H1 (cell line): Measurements from ENCODE around the gene LRRC61. TPM values are rescaled to one million over a fixed set of nuclear protein-coding genes. Genes with fewer than 3 reads are reported as not detected.

ENCODE experiments used
- BACH1 ChIP-seq: IDR thresholded peaks from 2 replicates; pipeline ENCODE4 v1.6.1; 2012; ENCODE audit warnings: low read length, improper control_type of control experiment
- BCL11A ChIP-seq, 2 experiments: IDR thresholded peaks; one replicate each; pipeline ENCODE4 v1.6.1; 2011; ENCODE audit warnings: low read depth in 2 of 2, low read length in 2 of 2, mild to moderate bottlenecking in 2 of 2
- CBX8 ChIP-seq: fragments of 300-800, 300-1000 bp; sonication (generic); IDR thresholded peaks from 2 replicates; pipeline ENCODE4 v1.7.1; 2016; ENCODE audit warnings: low read depth, low read length, borderline replicate concordance
- CHD1 ChIP-seq: IDR thresholded peaks from 2 replicates; pipeline ENCODE4 v1.6.1; 2012; ENCODE audit warnings: low read depth, low read length, improper control_type of control experiment
- EP300 ChIP-seq, 2 experiments: IDR thresholded peaks; 1 replicate in 1 of 2; 2 replicates in 1 of 2; pipeline ENCODE4 v1.6.1; 2011 to 2012; ENCODE audit warnings: low read depth in 2 of 2, low read length in 2 of 2, mild to moderate bottlenecking in 2 of 2, borderline replicate concordance in 1 of 2, inconsistent platforms in 1 of 2, moderate library complexity in 1 of 2
- GABPA ChIP-seq: IDR thresholded peaks from 2 replicates; pipeline ENCODE4 v1.6.1; 2011; ENCODE audit warnings: mild to moderate bottlenecking, low read length, moderate library complexity, borderline replicate concordance; ENCODE audit not compliant: insufficient read depth
- NRF1 ChIP-seq: IDR thresholded peaks from 2 replicates; pipeline ENCODE4 v1.6.1; 2011; ENCODE audit warnings: mild to moderate bottlenecking, low read depth, low read length, improper control_type of control experiment
- POLR2AphosphoS5 ChIP-seq: IDR thresholded peaks from 2 replicates; pipeline ENCODE4 v1.6.1; 2011; ENCODE audit warnings: low read depth, low read length
- RXRA ChIP-seq: IDR thresholded peaks from 2 replicates; pipeline ENCODE4 v1.6.1; 2011; ENCODE audit warnings: low read depth, mild to moderate bottlenecking, low read length, moderate library complexity; ENCODE audit not compliant: insufficient read depth
- SAP30 ChIP-seq: fragments of 300-600 bp; sonication (generic); IDR thresholded peaks from 2 replicates; pipeline ENCODE4 v1.7.1; 2012; ENCODE audit warnings: low read length, moderate library complexity, mild to moderate bottlenecking, inconsistent platforms; ENCODE audit not compliant: insufficient read depth, insufficient replicate concordance
- TAF7 ChIP-seq: optimal IDR thresholded peaks from 2 replicates; pipeline ENCODE3; 2011; ENCODE audit warnings: low read depth, mild to moderate bottlenecking, inconsistent platforms, low read length, moderate library complexity, borderline replicate concordance
- polyA plus RNA-seq, 7 experiments: library from polyadenylated mRNA; depleted of rRNA in 3 of 7; stranded (reverse) in 5 of 7; unstranded in 2 of 7; fragments of >200 nt in 5 of 7; fragments of 200-250 nt in 2 of 7; gene quantifications; 1 replicate in 5 of 7; 2 replicates in 1 of 7; 4 replicates in 1 of 7; pipeline versions ENCODE4 v1.2.1 to v1.2.3, GENCODE V29; 2011 to 2013; ENCODE audit warnings: missing spikeins in 2 of 7, mixed read lengths in 2 of 7
- total RNA-seq: library from RNA; stranded (reverse); fragmentation: NEBNext Ultra II Directional; extraction: Animal tissue kit (Norgen Biotek cat#: 25700); gene quantifications from 2 replicates; pipeline ENCODE4 v1.2.1, GENCODE V29; 2021
- TF ChIP-seq, protein P1 (sequence below): fragments of 300-600 bp; sonication (generic); IDR thresholded peaks from 2 replicates; pipeline ENCODE4 v1.7.1; 2012; ENCODE audit warnings: low read length, moderate library complexity, mild to moderate bottlenecking, inconsistent platforms; ENCODE audit not compliant: insufficient replicate concordance

The LRRC61 gene
- total and polyA plus RNA-seq, 2 of the 8 experiments (the other 6 are each of a cell fraction or from before 2014, with no cell fraction given) = 0.73 to 44.8 TPM

DNA sequence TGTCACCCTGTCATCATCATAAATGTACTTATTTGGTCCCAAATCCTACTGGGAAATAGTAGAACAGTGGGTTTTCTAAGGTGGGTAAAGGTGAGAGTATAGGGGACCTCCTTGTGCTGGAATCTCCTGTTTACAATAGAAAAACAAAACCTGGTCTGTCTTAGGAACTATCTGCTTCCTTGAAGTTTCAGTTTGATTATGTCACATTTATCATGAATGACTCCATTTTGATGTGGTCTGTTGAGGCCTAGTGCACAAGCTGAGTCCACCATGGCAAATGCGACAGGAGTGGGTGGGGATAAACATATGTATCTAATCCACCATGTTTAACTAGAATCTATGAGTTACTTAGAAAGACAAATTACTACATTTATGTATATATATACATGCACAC lies 32.5 kb downstream of the LRRC61 start (continued):
- TF ChIP-seq, protein P1, sequence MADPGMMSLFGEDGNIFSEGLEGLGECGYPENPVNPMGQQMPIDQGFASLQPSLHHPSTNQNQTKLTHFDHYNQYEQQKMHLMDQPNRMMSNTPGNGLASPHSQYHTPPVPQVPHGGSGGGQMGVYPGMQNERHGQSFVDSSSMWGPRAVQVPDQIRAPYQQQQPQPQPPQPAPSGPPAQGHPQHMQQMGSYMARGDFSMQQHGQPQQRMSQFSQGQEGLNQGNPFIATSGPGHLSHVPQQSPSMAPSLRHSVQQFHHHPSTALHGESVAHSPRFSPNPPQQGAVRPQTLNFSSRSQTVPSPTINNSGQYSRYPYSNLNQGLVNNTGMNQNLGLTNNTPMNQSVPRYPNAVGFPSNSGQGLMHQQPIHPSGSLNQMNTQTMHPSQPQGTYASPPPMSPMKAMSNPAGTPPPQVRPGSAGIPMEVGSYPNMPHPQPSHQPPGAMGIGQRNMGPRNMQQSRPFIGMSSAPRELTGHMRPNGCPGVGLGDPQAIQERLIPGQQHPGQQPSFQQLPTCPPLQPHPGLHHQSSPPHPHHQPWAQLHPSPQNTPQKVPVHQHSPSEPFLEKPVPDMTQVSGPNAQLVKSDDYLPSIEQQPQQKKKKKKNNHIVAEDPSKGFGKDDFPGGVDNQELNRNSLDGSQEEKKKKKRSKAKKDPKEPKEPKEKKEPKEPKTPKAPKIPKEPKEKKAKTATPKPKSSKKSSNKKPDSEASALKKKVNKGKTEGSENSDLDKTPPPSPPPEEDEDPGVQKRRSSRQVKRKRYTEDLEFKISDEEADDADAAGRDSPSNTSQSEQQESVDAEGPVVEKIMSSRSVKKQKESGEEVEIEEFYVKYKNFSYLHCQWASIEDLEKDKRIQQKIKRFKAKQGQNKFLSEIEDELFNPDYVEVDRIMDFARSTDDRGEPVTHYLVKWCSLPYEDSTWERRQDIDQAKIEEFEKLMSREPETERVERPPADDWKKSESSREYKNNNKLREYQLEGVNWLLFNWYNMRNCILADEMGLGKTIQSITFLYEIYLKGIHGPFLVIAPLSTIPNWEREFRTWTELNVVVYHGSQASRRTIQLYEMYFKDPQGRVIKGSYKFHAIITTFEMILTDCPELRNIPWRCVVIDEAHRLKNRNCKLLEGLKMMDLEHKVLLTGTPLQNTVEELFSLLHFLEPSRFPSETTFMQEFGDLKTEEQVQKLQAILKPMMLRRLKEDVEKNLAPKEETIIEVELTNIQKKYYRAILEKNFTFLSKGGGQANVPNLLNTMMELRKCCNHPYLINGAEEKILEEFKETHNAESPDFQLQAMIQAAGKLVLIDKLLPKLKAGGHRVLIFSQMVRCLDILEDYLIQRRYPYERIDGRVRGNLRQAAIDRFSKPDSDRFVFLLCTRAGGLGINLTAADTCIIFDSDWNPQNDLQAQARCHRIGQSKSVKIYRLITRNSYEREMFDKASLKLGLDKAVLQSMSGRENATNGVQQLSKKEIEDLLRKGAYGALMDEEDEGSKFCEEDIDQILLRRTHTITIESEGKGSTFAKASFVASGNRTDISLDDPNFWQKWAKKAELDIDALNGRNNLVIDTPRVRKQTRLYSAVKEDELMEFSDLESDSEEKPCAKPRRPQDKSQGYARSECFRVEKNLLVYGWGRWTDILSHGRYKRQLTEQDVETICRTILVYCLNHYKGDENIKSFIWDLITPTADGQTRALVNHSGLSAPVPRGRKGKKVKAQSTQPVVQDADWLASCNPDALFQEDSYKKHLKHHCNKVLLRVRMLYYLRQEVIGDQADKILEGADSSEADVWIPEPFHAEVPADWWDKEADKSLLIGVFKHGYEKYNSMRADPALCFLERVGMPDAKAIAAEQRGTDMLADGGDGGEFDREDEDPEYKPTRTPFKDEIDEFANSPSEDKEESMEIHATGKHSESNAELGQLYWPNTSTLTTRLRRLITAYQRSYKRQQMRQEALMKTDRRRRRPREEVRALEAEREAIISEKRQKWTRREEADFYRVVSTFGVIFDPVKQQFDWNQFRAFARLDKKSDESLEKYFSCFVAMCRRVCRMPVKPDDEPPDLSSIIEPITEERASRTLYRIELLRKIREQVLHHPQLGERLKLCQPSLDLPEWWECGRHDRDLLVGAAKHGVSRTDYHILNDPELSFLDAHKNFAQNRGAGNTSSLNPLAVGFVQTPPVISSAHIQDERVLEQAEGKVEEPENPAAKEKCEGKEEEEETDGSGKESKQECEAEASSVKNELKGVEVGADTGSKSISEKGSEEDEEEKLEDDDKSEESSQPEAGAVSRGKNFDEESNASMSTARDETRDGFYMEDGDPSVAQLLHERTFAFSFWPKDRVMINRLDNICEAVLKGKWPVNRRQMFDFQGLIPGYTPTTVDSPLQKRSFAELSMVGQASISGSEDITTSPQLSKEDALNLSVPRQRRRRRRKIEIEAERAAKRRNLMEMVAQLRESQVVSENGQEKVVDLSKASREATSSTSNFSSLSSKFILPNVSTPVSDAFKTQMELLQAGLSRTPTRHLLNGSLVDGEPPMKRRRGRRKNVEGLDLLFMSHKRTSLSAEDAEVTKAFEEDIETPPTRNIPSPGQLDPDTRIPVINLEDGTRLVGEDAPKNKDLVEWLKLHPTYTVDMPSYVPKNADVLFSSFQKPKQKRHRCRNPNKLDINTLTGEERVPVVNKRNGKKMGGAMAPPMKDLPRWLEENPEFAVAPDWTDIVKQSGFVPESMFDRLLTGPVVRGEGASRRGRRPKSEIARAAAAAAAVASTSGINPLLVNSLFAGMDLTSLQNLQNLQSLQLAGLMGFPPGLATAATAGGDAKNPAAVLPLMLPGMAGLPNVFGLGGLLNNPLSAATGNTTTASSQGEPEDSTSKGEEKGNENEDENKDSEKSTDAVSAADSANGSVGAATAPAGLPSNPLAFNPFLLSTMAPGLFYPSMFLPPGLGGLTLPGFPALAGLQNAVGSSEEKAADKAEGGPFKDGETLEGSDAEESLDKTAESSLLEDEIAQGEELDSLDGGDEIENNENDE = no peak
- no peak for TF ChIP-seq BACH1
- TF ChIP-seq EP300 (IDR thresholded peaks at IDR 0.05; ENCODE audit: borderline replicate concordance in 1 of 2, low read depth in 2 of 2, low read length in 2 of 2) = no peak
- no peak for TF ChIP-seq RXRA
- no peak for TF ChIP-seq CHD1
- TF ChIP-seq CBX8 = no peak
- TF ChIP-seq POLR2AphosphoS5 = no peak
- no peak for TF ChIP-seq SAP30
- no peak for TF ChIP-seq NRF1
- no peak for TF ChIP-seq GABPA
- no peak for TF ChIP-seq TAF7
- TF ChIP-seq BCL11A (IDR thresholded peaks at IDR 0.05; ENCODE audit: low read depth in 2 of 2, low read length in 2 of 2) = no peak
